HCT116 (cell line): ENCODE measurements around the gene ANHX.

Source experiments
- CTCF ChIP-seq, 3 experiments: fragments of 200-600 bp in 1 of 3; sonication (generic) in 1 of 3; IDR thresholded peaks in 2 of 3; conservative IDR thresholded peaks in 1 of 3; 2 replicates each; pipeline ENCODE4 v1.5.1; 2012 to 2017; ENCODE audit warnings: low read depth in 2 of 3, low read length in 2 of 3, antibody characterized with exemption in 1 of 3, borderline replicate concordance in 1 of 3, control low read depth in 1 of 3, mild to moderate bottlenecking in 1 of 3, mixed read lengths in 1 of 3, mixed run types in 1 of 3, moderate library complexity in 1 of 3; ENCODE audit not compliant: insufficient read depth in 1 of 3
- ELF1 ChIP-seq: IDR thresholded peaks from 2 replicates; pipeline ENCODE4 v1.6.1; 2012; ENCODE audit warnings: low read depth, borderline replicate concordance
- EZH2 ChIP-seq: fragments of 200-600 bp; sonication (generic); IDR thresholded peaks from 2 replicates; pipeline ENCODE4 v1.6.1; 2017; ENCODE audit warnings: antibody characterized with exemption, mixed run types
- EZH2phosphoT487 ChIP-seq: fragments of 200-600 bp; IDR thresholded peaks from 2 replicates; pipeline ENCODE4 v1.6.1; 2018; ENCODE audit warnings: antibody characterized with exemption, borderline replicate concordance
- MAX ChIP-seq: IDR thresholded peaks from 2 replicates; pipeline ENCODE4 v1.6.1; 2012
- POLR2A ChIP-seq: IDR thresholded peaks from 2 replicates; pipeline ENCODE4 v1.7.0; 2011; ENCODE audit warnings: borderline replicate concordance; ENCODE audit not compliant: insufficient read depth, insufficient read length; ENCODE audit errors: extremely low read depth
- POLR2AphosphoS5 ChIP-seq: IDR thresholded peaks from 2 replicates; pipeline ENCODE4 v1.6.1; 2011; ENCODE audit warnings: mild to moderate bottlenecking, low read depth, low read length, moderate library complexity
- RAD21 ChIP-seq: IDR thresholded peaks from 2 replicates; pipeline ENCODE4 v1.6.1; 2012; ENCODE audit warnings: low read depth, mild to moderate bottlenecking
- REST ChIP-seq: IDR thresholded peaks from 2 replicates; pipeline ENCODE4 v1.6.1; 2012; ENCODE audit warnings: low read depth
- SP1 ChIP-seq: IDR thresholded peaks from 2 replicates; pipeline ENCODE4 v1.6.1; 2012; ENCODE audit warnings: low read depth
- SRF ChIP-seq: IDR thresholded peaks from 2 replicates; pipeline ENCODE4 v1.6.1; 2012; ENCODE audit warnings: low read depth
- YY1 ChIP-seq: IDR thresholded peaks from 2 replicates; pipeline ENCODE4 v1.6.1; 2011; ENCODE audit warnings: low read length, low read depth, moderate library complexity, mild to moderate bottlenecking; ENCODE audit not compliant: insufficient replicate concordance; ENCODE audit errors: extremely low read depth
- ZBTB33 ChIP-seq: IDR thresholded peaks from 2 replicates; pipeline ENCODE4 v1.6.1; 2011; ENCODE audit warnings: mild to moderate bottlenecking, low read length, moderate library complexity; ENCODE audit not compliant: insufficient replicate concordance; ENCODE audit errors: extremely low read depth
- ZFX ChIP-seq: fragments of 450-650 bp; IDR thresholded peaks from 2 replicates; pipeline ENCODE4 v1.6.1; 2017

- TF ChIP-seq CTCF (IDR thresholded peaks at IDR 0.05 in 2 of 3, conservative IDR thresholded peaks at IDR 0.05 in 1 of 3; ENCODE audit: borderline replicate concordance in 1 of 3, insufficient read depth in 1 of 3, low read depth in 2 of 3, low read length in 2 of 3) (no peak), REST (no peak), YY1 (no peak), ZFX (no peak), POLR2AphosphoS5 (no peak), SP1 (no peak), POLR2A (no peak), EZH2phosphoT487 (no peak), SRF (no peak), MAX (no peak), ELF1 (no peak), ZBTB33 (no peak), RAD21 (no peak), EZH2 (no peak)
Observed at GRCh38 chr12:133236144-133236543, 467 bp upstream of the ANHX start.
